Activated CD8-positive, alpha-beta T cell treated with anti-CD3 and anti-CD28 coated beads for 36 hours (primary cell): ENCODE results near the gene RHBDD1. TPM values are rescaled to one million over a fixed set of nuclear protein-coding genes. Genes with fewer than 3 reads are reported as not detected.

Experiments used
- ATAC-seq: fragments of 200-7000 bp; cut with Tn5 transposase; one replicate; pipeline ENCODE4 v1.10.0; 2021; ENCODE audit warnings: mild to moderate bottlenecking, moderate library complexity
- CTCF ChIA-PET: fragments of 350-600 bp; sonication (Branson Sonifier 250); formaldehyde crosslinking; loops from one replicate; lab custom pipeline; 2021; ENCODE audit warnings: antibody characterized with exemption; lab: Charles Lee
- POLR2A ChIA-PET: fragments of 350-600 bp; sonication (Branson Sonifier 250); formaldehyde crosslinking; loops from one replicate; lab custom pipeline; 2021; ENCODE audit warnings: antibody characterized with exemption; lab: Charles Lee
- DNase-seq: peaks from one replicate; pipeline ENCODE4 v3.0.0-alpha.2; 2020
- H3K27ac Mint-ChIP-seq: one replicate; pipeline ENCODE4 v1.8.0; 2021; ENCODE audit warnings: mild to moderate bottlenecking, mixed read lengths
- H3K27me3 Mint-ChIP-seq: one replicate; pipeline ENCODE4 v1.8.0; 2021; ENCODE audit warnings: mixed read lengths
- H3K36me3 Mint-ChIP-seq: one replicate; pipeline ENCODE4 v1.8.0; 2021; ENCODE audit warnings: low read depth, mixed read lengths
- H3K4me1 Mint-ChIP-seq: one replicate; pipeline ENCODE4 v1.8.0; 2021; ENCODE audit warnings: low read depth, mixed read lengths
- H3K4me3 Mint-ChIP-seq: one replicate; pipeline ENCODE4 v1.8.0; 2021; ENCODE audit warnings: mild to moderate bottlenecking, moderate library complexity, mixed read lengths
- H3K9me3 Mint-ChIP-seq: one replicate; pipeline ENCODE4 v1.8.0; 2021; ENCODE audit warnings: mixed read lengths
- CTCF ChIP-seq: fragments of 200-600 bp; IDR thresholded peaks from one replicate; pipeline ENCODE4 v1.8.0; 2022; ENCODE audit warnings: antibody characterized with exemption, mild to moderate bottlenecking
- intact Hi-C: fragments of 100-400 bp; cut with micrococcal nuclease; formaldehyde crosslinking; loops from one replicate; pipeline ENCODE4 v1.10.0; 2022
- total RNA-seq, 2 experiments: library from RNA; stranded (reverse); gene quantifications; one replicate each; pipeline ENCODE4 v1.2.3, GENCODE V29; 2021

Gene RHBDD1
- total RNA-seq, 2 experiments from 2014 or later, result 34.3 to 35.9 TPM

GRCh38 chr2:226790431-226790830, 45.4 kb upstream of the RHBDD1 start:
- Mint-ChIP-seq H3K9me3 (no peaks in the 10 kb centered on the region), H3K27ac (peak overlapping the region; percentile 97)
- POLR2A ChIA-PET, result interaction anchor here (0.9 to 2.7 kb wide), 5 partner anchors 10 to 400 kb away, joined by 3 to 16 read pairs (median 4); partner anchors contain the start of gene RHBDD1

GRCh38 chr2:226791056-226791486, 44.8 kb upstream of the RHBDD1 start:
- H3K27ac Mint-ChIP-seq, result peak overlapping the region; percentile 97
- H3K9me3 Mint-ChIP-seq, result no peaks in the 10 kb centered on the region
- H3K4me1 Mint-ChIP-seq, result peaks cover 59% of the 10 kb centered on the region
- no peaks in the 10 kb centered on the region for H3K27me3 Mint-ChIP-seq
- DNase-seq, result peak; percentile 81
- ChIA-PET POLR2A (interaction anchor here (0.5 to 2.7 kb wide), 6 partner anchors 9 to 401 kb away, joined by 3 to 16 read pairs (median 4); partner anchors contain the start of gene RHBDD1), CTCF (interaction anchor here (1.2 to 4.2 kb wide), 3 partner anchors 8 to 44 kb away, joined by 3 to 29 read pairs (median 4); partner anchors contain the start of gene IRS1)
- peak overlapping the region; percentile 87 for H3K4me3 Mint-ChIP-seq
- intact Hi-C loops, result no loop called here
- no peak for TF ChIP-seq CTCF
- ATAC-seq, result peak; percentile 59
- H3K36me3 Mint-ChIP-seq, result peaks cover 6% of the 10 kb centered on the region

More at GRCh38 chr2:226790431-226790830, 45.4 kb upstream of the RHBDD1 start:
- TF ChIP-seq CTCF, result no peak
- DNase-seq, result peak; percentile 4
- ATAC-seq, result no peak
- H3K36me3 Mint-ChIP-seq, result peaks cover 10% of the 10 kb centered on the region
- CTCF ChIA-PET, result interaction anchor here (1.2 to 4.2 kb wide), 5 partner anchors 9 to 45 kb away, joined by 3 to 29 read pairs (median 6); partner anchors contain the start of gene IRS1
- peak overlapping the region; percentile 87 for H3K4me3 Mint-ChIP-seq
- intact Hi-C loops, result no loop called here
- no peaks in the 10 kb centered on the region for H3K27me3 Mint-ChIP-seq
- peaks cover 59% of the 10 kb centered on the region for H3K4me1 Mint-ChIP-seq

- H3K4me1 Mint-ChIP-seq, result peaks cover 62% of the 10 kb centered on the region
- ATAC-seq (peak; percentile 98), DNase-seq (peak; percentile 92)
- H3K27ac Mint-ChIP-seq, result peak overlapping the region; percentile 97
- peaks cover 8% of the 10 kb centered on the region for H3K36me3 Mint-ChIP-seq
- peak overlapping the region; percentile 87 for H3K4me3 Mint-ChIP-seq
- CTCF ChIA-PET, result interaction anchor here (1.2 to 4.2 kb wide), 2 partner anchors 8 to 43 kb away, joined by 4 to 29 read pairs; partner anchors contain the start of gene IRS1
- no peaks in the 10 kb centered on the region for H3K27me3 Mint-ChIP-seq
- intact Hi-C loops, result no loop called here
- no peaks in the 10 kb centered on the region for H3K9me3 Mint-ChIP-seq
- TF ChIP-seq CTCF, result peak; percentile 47
- POLR2A ChIA-PET, result interaction anchor here (1.2 to 2.7 kb wide), 4 partner anchors 9 to 401 kb away, joined by 3 to 16 read pairs (median 4); partner anchors contain the start of gene RHBDD1
Observed at GRCh38 chr2:226791487-226792081, 44.3 kb upstream of the RHBDD1 start.

GRCh38 chr2:226792155-226792881, 43.5 kb upstream of the RHBDD1 start:
- ChIA-PET CTCF (interaction anchor here (1.0 kb wide), 1 partner anchor 10 kb away, joined by 3 read pairs; no protein-coding TSS in a partner anchor), POLR2A (interaction anchor here (2.7 kb wide), 1 partner anchor 43 kb away, joined by 16 read pairs; the partner anchor contains the start of gene RHBDD1)
- peaks cover 15% of the 10 kb centered on the region for H3K36me3 Mint-ChIP-seq
- TF ChIP-seq CTCF, result no peak
- H3K4me3 Mint-ChIP-seq, result peak overlapping the region; percentile 77
- DNase-seq, result no peak
- H3K9me3 Mint-ChIP-seq, result no peaks in the 10 kb centered on the region
- H3K27ac Mint-ChIP-seq, result peak overlapping the region; percentile 91
- intact Hi-C loops, result no loop called here
- H3K4me1 Mint-ChIP-seq, result peaks cover 68% of the 10 kb centered on the region
- H3K27me3 Mint-ChIP-seq, result no peaks in the 10 kb centered on the region
- ATAC-seq, result no peak
